KMS-11 (cell line): ENCODE results near the gene C19orf12.

ENCODE experiments used
- H2AFZ ChIP-seq: fragments of 200-600 bp; sonication (generic); 2 replicates; pipeline ENCODE4 v1.6.1; 2016; ENCODE audit warnings: antibody characterized with exemption, mixed run types, low read depth
- H3K27ac ChIP-seq: fragments of 200-600 bp; sonication (generic); 2 replicates; pipeline ENCODE4 v1.6.1; 2016; ENCODE audit warnings: mild to moderate bottlenecking, mixed run types
- H3K27me3 ChIP-seq: fragments of 200-600 bp; sonication (generic); 2 replicates; pipeline ENCODE4 v1.6.1; 2017; ENCODE audit warnings: mild to moderate bottlenecking, low read depth, mixed run types, moderate library complexity; ENCODE audit not compliant: insufficient read depth
- H3K36me3 ChIP-seq: fragments of 200-600 bp; sonication (generic); 2 replicates; pipeline ENCODE4 v1.6.1; 2017; ENCODE audit warnings: mild to moderate bottlenecking, mixed run types; ENCODE audit not compliant: insufficient read depth
- H3K4me1 ChIP-seq: fragments of 200-600 bp; sonication (generic); 2 replicates; pipeline ENCODE4 v1.6.1; 2016; ENCODE audit warnings: mild to moderate bottlenecking, low read depth, mixed run types; ENCODE audit not compliant: poor library complexity, severe bottlenecking
- H3K4me2 ChIP-seq: fragments of 200-600 bp; sonication (generic); 2 replicates; pipeline ENCODE4 v1.7.0; 2016; ENCODE audit warnings: mild to moderate bottlenecking, mixed run types
- H3K4me3 ChIP-seq: fragments of 200-600 bp; sonication (generic); IDR thresholded peaks from 2 replicates; pipeline ENCODE4 v1.6.1; 2017; ENCODE audit warnings: low read depth, low read length, mixed read lengths; ENCODE audit not compliant: insufficient read depth
- H3K79me2 ChIP-seq: fragments of 200-600 bp; sonication (generic); 2 replicates; pipeline ENCODE4 v1.6.1; 2016; ENCODE audit warnings: low read depth, mixed run types; ENCODE audit not compliant: insufficient read depth
- H3K9ac ChIP-seq: fragments of 200-600 bp; sonication (generic); 2 replicates; pipeline ENCODE4 v1.6.1; 2016; ENCODE audit warnings: mild to moderate bottlenecking, mixed run types
- H4K20me1 ChIP-seq: fragments of 200-600 bp; sonication (generic); 2 replicates; pipeline ENCODE4 v1.6.1; 2016; ENCODE audit warnings: mild to moderate bottlenecking, mixed run types; ENCODE audit not compliant: insufficient read depth
- CTCF ChIP-seq: fragments of 200-600 bp; sonication (generic); conservative IDR thresholded peaks from 2 replicates; pipeline ENCODE4 v1.6.1; 2017; ENCODE audit warnings: low read depth, mild to moderate bottlenecking, antibody characterized with exemption, low read length, moderate library complexity, mixed read lengths

Gene C19orf12

GRCh38 chr19:29714953-29715700, at the start of gene C19orf12:
Gene C19orf12, minus strand, starts transcription at chr19:29715261. Its CDS starts 6,848 bp downstream, at chr19:29708413.
- Histone ChIP-seq H3K4me3 (no peak within 1 kb of the TSS), H3K36me3 (no peaks in the 10 kb centered on the region), H2AFZ (peak within 1 kb of the TSS; percentile 90), H3K79me2 (peaks cover 23% of the 10 kb centered on the region; the same call in 1 of the 2 replicates), H3K4me1 (peaks cover 18% of the 10 kb centered on the region), H3K4me2 (peak within 1 kb of the TSS; percentile 90), H3K9ac (peak within 1 kb of the TSS; percentile 100), H4K20me1 (no peaks in the 10 kb centered on the region), H3K27ac (peak within 1 kb of the TSS; percentile 94), H3K27me3 (no peaks in the 10 kb centered on the region)
- TF ChIP-seq CTCF: no peak

GRCh38 chr19:29764361-29764760, 49.3 kb upstream of the C19orf12 start:
- no peak for TF ChIP-seq CTCF
- Histone ChIP-seq H4K20me1 (no peaks in the 10 kb centered on the region), H3K27me3 (no peaks in the 10 kb centered on the region), H2AFZ (no peak overlapping the region), H3K4me1 (no peaks in the 10 kb centered on the region), H3K79me2 (no peaks in the 10 kb centered on the region), H3K9ac (no peak overlapping the region), H3K36me3 (no peaks in the 10 kb centered on the region), H3K27ac (no peak overlapping the region), H3K4me3 (no peak overlapping the region), H3K4me2 (no peak overlapping the region)

- no peak overlapping the region for H3K27ac ChIP-seq
- no peaks in the 10 kb centered on the region for H3K27me3 ChIP-seq
- no peak overlapping the region for H3K4me2 ChIP-seq
- no peak overlapping the region for H2AFZ ChIP-seq
- no peak overlapping the region for H3K4me3 ChIP-seq
- H3K9ac ChIP-seq: no peak overlapping the region
- TF ChIP-seq CTCF: no peak
- H3K79me2 ChIP-seq: no peaks in the 10 kb centered on the region
- no peaks in the 10 kb centered on the region for H4K20me1 ChIP-seq
- no peaks in the 10 kb centered on the region for H3K4me1 ChIP-seq
- no peaks in the 10 kb centered on the region for H3K36me3 ChIP-seq
These were observed 48.1 kb upstream of the C19orf12 start for GRCh38 chr19:29763196-29763595.

- Histone ChIP-seq H4K20me1 (no peaks in the 10 kb centered on the region), H3K4me2 (no peak overlapping the region), H2AFZ (no peak overlapping the region), H3K9ac (no peak overlapping the region), H3K36me3 (no peaks in the 10 kb centered on the region), H3K4me3 (no peak overlapping the region), H3K27ac (no peak overlapping the region), H3K4me1 (no peaks in the 10 kb centered on the region), H3K79me2 (no peaks in the 10 kb centered on the region), H3K27me3 (no peaks in the 10 kb centered on the region)
- no peak for TF ChIP-seq CTCF
These were observed 46.6 kb upstream of the C19orf12 start for GRCh38 chr19:29761575-29762232.
